Breast epithelium (tissue), 4 donors: ENCODE data around the gene PYGL. TPM values are rescaled to one million over a fixed set of nuclear protein-coding genes. Genes with fewer than 3 reads are reported as not detected.
"Not testable (repeated sequence)": the region's sequence is repeated elsewhere in the genome, so short reads cannot be mapped to it uniquely, and the experiment has no call there.

Source experiments
- DNase-seq, 2 donors: peaks; one replicate each; pipeline ENCODE4 v3.0.0-alpha.2; 2019; ENCODE audit warnings: low spot score in 2 of 2
- H3K27ac ChIP-seq, 2 donors: fragments of 200-600 bp; sonication (generic) in 1 of 2; one replicate each; pipeline ENCODE4 v1.5.1; 2016 to 2019; ENCODE audit warnings: mild to moderate bottlenecking in 1 of 2
- H3K27me3 ChIP-seq, 2 donors: fragments of 200-600 bp; sonication (generic) in 1 of 2; one replicate each; pipeline versions ENCODE4 v1.5.1 to v1.6.0; 2017 to 2019; ENCODE audit warnings: control low read depth in 1 of 2, mild to moderate bottlenecking in 1 of 2
- H3K36me3 ChIP-seq: fragments of 200-600 bp; one replicate; pipeline ENCODE4 v1.5.1; 2019
- H3K4me1 ChIP-seq, 2 donors: fragments of 200-600 bp; sonication (generic); one replicate each; pipeline ENCODE4 v1.5.1; 2016 to 2019; ENCODE audit warnings: control low read depth in 1 of 2
- H3K4me3 ChIP-seq, 3 donors: fragments of 200-600 bp; sonication (generic); 1 replicate in 2 of 3; 2 replicates in 1 of 3; pipeline ENCODE4 v1.5.1; 2016 to 2019; ENCODE audit warnings: mild to moderate bottlenecking in 3 of 3, moderate library complexity in 2 of 3
- H3K9me3 ChIP-seq, 2 donors: fragments of 200-600 bp; sonication (generic) in 1 of 2; one replicate each; pipeline ENCODE4 v1.5.1; 2016 to 2019; ENCODE audit warnings: control low read depth in 1 of 2
- POLR2A ChIP-seq: fragments of 450-650 bp; IDR thresholded peaks from one replicate; pipeline ENCODE4 v1.6.1; 2016; ENCODE audit warnings: antibody characterized with exemption, mild to moderate bottlenecking, moderate library complexity
- POLR2AphosphoS5 ChIP-seq, 3 donors: sonication (generic); formaldehyde crosslinking; IDR thresholded peaks; one replicate each; pipeline ENCODE4 v1.6.1; 2017; ENCODE audit warnings: antibody characterized with exemption in 3 of 3
- intact Hi-C: fragments of 100-400 bp; cut with DNase I; formaldehyde crosslinking; loops from one replicate; pipeline ENCODE4 v1.15.1; 2023; ENCODE audit warnings: low total_unique reads
- total RNA-seq, 3 donors: library from RNA; depleted of rRNA; stranded (reverse); fragments of >200 nt; gene quantifications; one replicate each; pipeline ENCODE4 v1.1.0, GENCODE V29; 2016
- TF ChIP-seq, protein P1 (sequence below), 3 donors: fragments of 450-650 bp; IDR thresholded peaks; one replicate each; pipeline ENCODE4 v1.5.1; 2016 to 2017; ENCODE audit warnings: antibody characterized with exemption in 3 of 3, mild to moderate bottlenecking in 3 of 3, moderate library complexity in 3 of 3

Gene PYGL
- total RNA-seq, 3 donors from 2014 or later, result 53.6 to 126 (median 57.4) TPM

- H3K36me3 ChIP-seq, result no peaks in the 10 kb centered on the region
- peak overlapping the region; percentile 84 to 91 (median 85) for H3K4me3 ChIP-seq
- TF ChIP-seq POLR2A, result no peak
- peak in 1 of 3 donors; percentile 6 for TF ChIP-seq POLR2AphosphoS5 (IDR thresholded peaks at IDR 0.05)
- H3K27me3 ChIP-seq, result no peaks in the 10 kb centered on the region
- peak; percentile 45 to 61 for DNase-seq
- peak overlapping the region; percentile 83 to 84 for H3K27ac ChIP-seq
- no peaks in the 10 kb centered on the region for H3K4me1 ChIP-seq
- no peaks in the 10 kb centered on the region for H3K9me3 ChIP-seq
- intact Hi-C loops, result no loop called here
Measured at GRCh38 chr14:50944647-50945413, 547 bp upstream of the PYGL start.

- Histone ChIP-seq H3K36me3 (no peaks in the 10 kb centered on the region), H3K4me1 (no peaks in the 10 kb centered on the region), H3K9me3 (no peaks in the 10 kb centered on the region), H3K4me3 (peak overlapping the region; percentile 84 to 91 (median 85)), H3K27me3 (no peaks in the 10 kb centered on the region), H3K27ac (peak overlapping the region; percentile 83 to 84)
- no peak for TF ChIP-seq POLR2A
- TF ChIP-seq POLR2AphosphoS5 (IDR thresholded peaks at IDR 0.05), result peak in 1 of 3 donors; percentile 26
- DNase-seq, result no peak
- intact Hi-C loops, result no loop called here
Measured at GRCh38 chr14:50943261-50943942, 881 bp downstream of the PYGL start.

DNA sequence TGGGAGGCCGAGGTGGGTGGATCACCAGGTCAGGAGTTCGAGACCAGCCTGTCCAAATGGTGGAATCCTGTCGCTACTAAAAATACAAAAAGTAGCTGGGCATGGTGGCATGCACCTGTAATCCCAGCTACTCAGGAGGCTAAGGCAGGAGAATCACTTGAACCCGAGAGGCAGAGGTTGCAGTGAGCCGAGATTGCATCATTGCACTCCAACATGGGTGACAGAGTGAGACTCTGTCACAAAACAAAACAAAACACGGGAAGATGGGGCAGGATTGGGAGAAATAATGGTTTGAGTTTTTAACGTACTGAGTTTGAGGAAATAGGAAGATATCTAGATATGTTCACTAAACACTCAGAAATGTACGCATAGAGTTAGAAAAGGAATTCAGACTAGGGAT is 2.6 kb downstream of the PYGL start:
- H3K36me3 ChIP-seq, H3K27me3 ChIP-seq, H3K27ac ChIP-seq, H3K4me3 ChIP-seq, intact Hi-C loops, DNase-seq, H3K4me1 ChIP-seq, H3K9me3 ChIP-seq: not testable (repeated sequence)

GRCh38 chr14:50941151-50941550 is 3.1 kb downstream of the PYGL start:
- intact Hi-C loops, result no loop called here
- H3K27ac ChIP-seq, result peak overlapping the region in 1 of 2 donors; percentile 34
- H3K4me3 ChIP-seq, result no peak overlapping the region
- peak in 1 of 3 donors; percentile 51 for TF ChIP-seq POLR2AphosphoS5 (IDR thresholded peaks at IDR 0.05)
- TF ChIP-seq, protein P1, sequence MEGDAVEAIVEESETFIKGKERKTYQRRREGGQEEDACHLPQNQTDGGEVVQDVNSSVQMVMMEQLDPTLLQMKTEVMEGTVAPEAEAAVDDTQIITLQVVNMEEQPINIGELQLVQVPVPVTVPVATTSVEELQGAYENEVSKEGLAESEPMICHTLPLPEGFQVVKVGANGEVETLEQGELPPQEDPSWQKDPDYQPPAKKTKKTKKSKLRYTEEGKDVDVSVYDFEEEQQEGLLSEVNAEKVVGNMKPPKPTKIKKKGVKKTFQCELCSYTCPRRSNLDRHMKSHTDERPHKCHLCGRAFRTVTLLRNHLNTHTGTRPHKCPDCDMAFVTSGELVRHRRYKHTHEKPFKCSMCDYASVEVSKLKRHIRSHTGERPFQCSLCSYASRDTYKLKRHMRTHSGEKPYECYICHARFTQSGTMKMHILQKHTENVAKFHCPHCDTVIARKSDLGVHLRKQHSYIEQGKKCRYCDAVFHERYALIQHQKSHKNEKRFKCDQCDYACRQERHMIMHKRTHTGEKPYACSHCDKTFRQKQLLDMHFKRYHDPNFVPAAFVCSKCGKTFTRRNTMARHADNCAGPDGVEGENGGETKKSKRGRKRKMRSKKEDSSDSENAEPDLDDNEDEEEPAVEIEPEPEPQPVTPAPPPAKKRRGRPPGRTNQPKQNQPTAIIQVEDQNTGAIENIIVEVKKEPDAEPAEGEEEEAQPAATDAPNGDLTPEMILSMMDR (IDR thresholded peaks at IDR 0.05), result no peak
- DNase-seq, result peak in 1 of 2 donors; percentile 64
- no peaks in the 10 kb centered on the region for H3K4me1 ChIP-seq
- no peaks in the 10 kb centered on the region for H3K27me3 ChIP-seq
- no peaks in the 10 kb centered on the region for H3K36me3 ChIP-seq
- no peaks in the 10 kb centered on the region for H3K9me3 ChIP-seq

- intact Hi-C loops, result no loop called here
- no peak for TF ChIP-seq POLR2A
- no peak for TF ChIP-seq POLR2AphosphoS5 (IDR thresholded peaks at IDR 0.05)
- TF ChIP-seq, protein P1 (IDR thresholded peaks at IDR 0.05), result no peak
- Histone ChIP-seq H3K27me3 (no peaks in the 10 kb centered on the region), H3K4me3 (no peak overlapping the region), H3K27ac (no peak overlapping the region), H3K9me3 (no peaks in the 10 kb centered on the region), H3K4me1 (no peaks in the 10 kb centered on the region), H3K36me3 (peaks cover 3% of the 10 kb centered on the region)
- no peak for DNase-seq
Measured at GRCh38 chr14:50937800-50938199, 6.5 kb downstream of the PYGL start.

GRCh38 chr14:50937325-50937724 is 7.0 kb downstream of the PYGL start:
- no peaks in the 10 kb centered on the region for H3K27me3 ChIP-seq
- peaks cover 3% of the 10 kb centered on the region for H3K36me3 ChIP-seq
- H3K4me1 ChIP-seq, result no peaks in the 10 kb centered on the region
- TF ChIP-seq POLR2AphosphoS5 (IDR thresholded peaks at IDR 0.05) (no peak), POLR2A (no peak)
- TF ChIP-seq, protein P1 (IDR thresholded peaks at IDR 0.05), result no peak
- H3K9me3 ChIP-seq, result no peaks in the 10 kb centered on the region
- DNase-seq, result no peak
- H3K27ac ChIP-seq, result no peak overlapping the region
- intact Hi-C loops, result no loop called here
- no peak overlapping the region for H3K4me3 ChIP-seq
